ENCODE data around the gene DZANK1. TPM values are rescaled to one million over a fixed set of nuclear protein-coding genes. Genes with fewer than 3 reads are reported as not detected.

The DZANK1 gene
- total RNA-seq, 1 donor from 2014 or later, result 1.9 TPM

DNA sequence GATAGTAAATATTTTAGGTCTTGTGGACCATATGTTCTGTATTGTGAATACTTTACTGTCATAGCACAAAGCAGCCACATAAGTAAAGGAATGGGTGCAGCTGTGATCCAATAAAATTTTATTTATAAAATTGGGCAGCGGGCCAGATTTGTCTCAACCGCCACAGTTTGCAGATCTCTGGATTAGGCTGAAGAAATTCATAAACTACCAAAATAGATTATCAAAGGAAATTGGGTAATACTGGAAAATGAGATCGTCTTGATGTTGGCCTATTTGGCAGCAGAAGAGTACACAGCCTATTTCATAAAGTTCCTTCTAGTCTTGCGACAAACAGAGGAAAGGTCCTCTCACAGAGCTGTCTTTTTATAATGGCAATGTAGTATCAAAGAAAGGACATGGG lies 69.8 kb downstream of the DZANK1 start:
- no peaks in the 10 kb centered on the region for H3K4me1 Mint-ChIP-seq (ENCODE audit: low read depth)
- H3K27me3 Mint-ChIP-seq (ENCODE audit: low read depth), result no peaks in the 10 kb centered on the region
- no peak overlapping the region for H3K27ac Mint-ChIP-seq (ENCODE audit: unreplicated experiment)
- H3K36me3 Mint-ChIP-seq (ENCODE audit: low read depth), result peaks cover 7% of the 10 kb centered on the region
- TF ChIP-seq, protein P1, sequence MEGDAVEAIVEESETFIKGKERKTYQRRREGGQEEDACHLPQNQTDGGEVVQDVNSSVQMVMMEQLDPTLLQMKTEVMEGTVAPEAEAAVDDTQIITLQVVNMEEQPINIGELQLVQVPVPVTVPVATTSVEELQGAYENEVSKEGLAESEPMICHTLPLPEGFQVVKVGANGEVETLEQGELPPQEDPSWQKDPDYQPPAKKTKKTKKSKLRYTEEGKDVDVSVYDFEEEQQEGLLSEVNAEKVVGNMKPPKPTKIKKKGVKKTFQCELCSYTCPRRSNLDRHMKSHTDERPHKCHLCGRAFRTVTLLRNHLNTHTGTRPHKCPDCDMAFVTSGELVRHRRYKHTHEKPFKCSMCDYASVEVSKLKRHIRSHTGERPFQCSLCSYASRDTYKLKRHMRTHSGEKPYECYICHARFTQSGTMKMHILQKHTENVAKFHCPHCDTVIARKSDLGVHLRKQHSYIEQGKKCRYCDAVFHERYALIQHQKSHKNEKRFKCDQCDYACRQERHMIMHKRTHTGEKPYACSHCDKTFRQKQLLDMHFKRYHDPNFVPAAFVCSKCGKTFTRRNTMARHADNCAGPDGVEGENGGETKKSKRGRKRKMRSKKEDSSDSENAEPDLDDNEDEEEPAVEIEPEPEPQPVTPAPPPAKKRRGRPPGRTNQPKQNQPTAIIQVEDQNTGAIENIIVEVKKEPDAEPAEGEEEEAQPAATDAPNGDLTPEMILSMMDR (IDR thresholded peaks at IDR 0.05), result no peak
- H3K9me3 Mint-ChIP-seq (ENCODE audit: low read depth), result no peaks in the 10 kb centered on the region
- H3K4me3 Mint-ChIP-seq (ENCODE audit: unreplicated experiment), result no peak overlapping the region
- DNase-seq (ENCODE audit: low spot score), result no peak

DNA sequence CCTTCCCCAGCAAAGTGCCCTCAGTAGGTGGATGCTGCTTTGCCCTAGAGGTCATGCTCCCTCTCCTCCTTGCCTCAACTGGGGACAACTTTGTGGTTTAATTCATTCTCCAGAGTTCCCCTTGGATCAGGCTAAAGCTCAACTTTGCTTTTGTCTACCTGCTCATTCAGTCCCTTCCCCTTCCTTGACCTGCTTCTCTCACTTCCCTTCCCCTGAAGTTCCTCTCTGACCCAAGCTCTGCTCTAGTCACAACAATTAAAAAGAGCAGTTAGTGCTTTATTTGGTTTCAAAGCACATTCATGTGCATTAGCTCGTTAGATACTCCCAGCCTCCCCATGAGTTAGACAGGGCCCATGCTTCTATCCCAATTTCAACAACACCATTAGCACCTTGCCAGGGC lies 71.3 kb downstream of the DZANK1 start:
- no peaks in the 10 kb centered on the region for H3K9me3 Mint-ChIP-seq (ENCODE audit: low read depth)
- no peak overlapping the region for H3K4me3 Mint-ChIP-seq (ENCODE audit: unreplicated experiment)
- H3K27ac Mint-ChIP-seq (ENCODE audit: unreplicated experiment), result no peak overlapping the region
- TF ChIP-seq, protein P1 (IDR thresholded peaks at IDR 0.05), result no peak
- H3K36me3 Mint-ChIP-seq (ENCODE audit: low read depth), result peaks cover 7% of the 10 kb centered on the region
- H3K4me1 Mint-ChIP-seq (ENCODE audit: low read depth), result no peaks in the 10 kb centered on the region
- DNase-seq (ENCODE audit: low spot score), result no peak
- no peaks in the 10 kb centered on the region for H3K27me3 Mint-ChIP-seq (ENCODE audit: low read depth)

DNA sequence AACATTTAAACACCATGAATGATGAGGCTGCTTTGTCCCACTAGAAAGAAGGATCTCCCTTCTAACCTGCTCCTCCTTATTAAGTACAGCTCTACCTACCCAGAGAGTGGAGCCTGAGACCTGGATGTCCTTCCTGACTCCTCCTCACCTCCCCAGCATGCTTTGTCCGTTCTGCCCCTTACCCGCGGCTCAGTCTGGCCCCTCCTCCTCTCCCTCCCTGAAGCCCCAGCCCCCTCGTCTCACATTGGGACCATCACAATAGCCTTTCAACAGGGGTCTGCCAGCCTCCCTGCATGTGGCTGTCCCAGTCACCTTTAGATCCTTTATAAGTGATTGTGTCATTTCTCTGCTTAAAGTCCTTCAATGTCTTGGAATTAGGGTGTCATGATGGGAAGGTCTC lies 72.5 kb downstream of the DZANK1 start:
- Mint-ChIP-seq H3K9me3 (ENCODE audit: low read depth) (no peaks in the 10 kb centered on the region), H3K36me3 (ENCODE audit: low read depth) (peaks cover 8% of the 10 kb centered on the region), H3K27me3 (ENCODE audit: low read depth) (no peaks in the 10 kb centered on the region), H3K27ac (ENCODE audit: unreplicated experiment) (no peak overlapping the region), H3K4me1 (ENCODE audit: low read depth) (no peaks in the 10 kb centered on the region), H3K4me3 (ENCODE audit: unreplicated experiment) (no peak overlapping the region)
- no peak for DNase-seq (ENCODE audit: low spot score)
- TF ChIP-seq, protein P1 (IDR thresholded peaks at IDR 0.05), result no peak

DNA sequence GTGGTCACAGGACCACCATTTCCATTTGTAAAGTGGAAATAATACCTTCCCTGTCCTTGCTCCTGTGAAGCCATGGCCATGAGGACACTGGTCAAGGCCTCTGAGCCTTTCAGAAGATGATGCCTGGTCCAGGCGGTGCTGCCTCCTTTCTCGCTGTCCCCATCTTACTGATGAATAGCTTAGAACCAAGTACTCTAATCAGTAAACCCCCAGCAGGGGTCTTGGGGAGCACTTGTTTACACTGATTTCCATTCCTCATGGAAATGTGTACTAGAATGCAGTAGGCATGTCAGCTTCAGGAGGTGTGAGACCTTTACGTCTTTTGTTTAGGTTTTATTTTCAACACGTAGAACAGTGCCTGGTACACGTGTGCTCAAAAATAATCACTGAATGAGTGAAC lies 75.1 kb downstream of the DZANK1 start:
- H3K4me3 Mint-ChIP-seq (ENCODE audit: unreplicated experiment), result no peak overlapping the region
- peaks cover 7% of the 10 kb centered on the region for H3K4me1 Mint-ChIP-seq (ENCODE audit: low read depth)
- no peaks in the 10 kb centered on the region for H3K27me3 Mint-ChIP-seq (ENCODE audit: low read depth)
- no peak for DNase-seq (ENCODE audit: low spot score)
- H3K9me3 Mint-ChIP-seq (ENCODE audit: low read depth), result no peaks in the 10 kb centered on the region
- TF ChIP-seq, protein P1 (IDR thresholded peaks at IDR 0.05), result no peak
- H3K27ac Mint-ChIP-seq (ENCODE audit: unreplicated experiment), result no peak overlapping the region
- peaks cover 7% of the 10 kb centered on the region for H3K36me3 Mint-ChIP-seq (ENCODE audit: low read depth)

DNA sequence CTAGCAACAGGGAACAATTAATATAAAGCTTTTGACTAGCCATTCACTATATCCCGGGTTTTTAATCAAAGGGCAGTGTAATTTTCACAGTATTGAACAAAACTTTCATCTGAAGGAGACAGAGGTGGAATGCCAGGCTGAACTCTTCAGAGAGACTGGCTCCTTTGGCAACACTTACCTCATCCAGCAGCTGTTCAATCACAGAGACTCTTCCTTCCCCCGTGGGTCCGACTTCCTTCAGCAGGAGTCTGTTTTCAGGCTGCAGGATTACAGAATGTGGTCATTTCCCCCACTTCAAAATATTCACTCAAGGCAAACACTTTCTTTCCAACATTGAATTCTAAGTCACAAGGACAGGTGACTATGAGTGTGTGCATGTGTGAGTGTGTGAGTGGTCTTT lies 76.6 kb downstream of the DZANK1 start:
- H3K4me1 Mint-ChIP-seq (ENCODE audit: low read depth), result peaks cover 11% of the 10 kb centered on the region
- no peaks in the 10 kb centered on the region for H3K27me3 Mint-ChIP-seq (ENCODE audit: low read depth)
- no peak overlapping the region for H3K27ac Mint-ChIP-seq (ENCODE audit: unreplicated experiment)
- H3K4me3 Mint-ChIP-seq (ENCODE audit: unreplicated experiment), result no peak overlapping the region
- no peak for DNase-seq (ENCODE audit: low spot score)
- peaks cover 7% of the 10 kb centered on the region for H3K36me3 Mint-ChIP-seq (ENCODE audit: low read depth)
- no peaks in the 10 kb centered on the region for H3K9me3 Mint-ChIP-seq (ENCODE audit: low read depth)
- TF ChIP-seq, protein P1 (IDR thresholded peaks at IDR 0.05), result no peak

Measured in chondrocyte (in vitro differentiated cells).